Measurements from ENCODE around the gene SNORC.

Gene SNORC

GRCh38 chr2:232886632-232887031 lies 16.6 kb downstream of the SNORC start:
- DNase-seq (ENCODE audit: low read depth): no peak
- H3K4me3 ChIP-seq (ENCODE audit: low read depth, low read length): no peak overlapping the region
- no peak for TF ChIP-seq CTCF (IDR thresholded peaks at IDR 0.05; ENCODE audit: control insufficient read depth, extremely low read depth, insufficient read depth)

DNA sequence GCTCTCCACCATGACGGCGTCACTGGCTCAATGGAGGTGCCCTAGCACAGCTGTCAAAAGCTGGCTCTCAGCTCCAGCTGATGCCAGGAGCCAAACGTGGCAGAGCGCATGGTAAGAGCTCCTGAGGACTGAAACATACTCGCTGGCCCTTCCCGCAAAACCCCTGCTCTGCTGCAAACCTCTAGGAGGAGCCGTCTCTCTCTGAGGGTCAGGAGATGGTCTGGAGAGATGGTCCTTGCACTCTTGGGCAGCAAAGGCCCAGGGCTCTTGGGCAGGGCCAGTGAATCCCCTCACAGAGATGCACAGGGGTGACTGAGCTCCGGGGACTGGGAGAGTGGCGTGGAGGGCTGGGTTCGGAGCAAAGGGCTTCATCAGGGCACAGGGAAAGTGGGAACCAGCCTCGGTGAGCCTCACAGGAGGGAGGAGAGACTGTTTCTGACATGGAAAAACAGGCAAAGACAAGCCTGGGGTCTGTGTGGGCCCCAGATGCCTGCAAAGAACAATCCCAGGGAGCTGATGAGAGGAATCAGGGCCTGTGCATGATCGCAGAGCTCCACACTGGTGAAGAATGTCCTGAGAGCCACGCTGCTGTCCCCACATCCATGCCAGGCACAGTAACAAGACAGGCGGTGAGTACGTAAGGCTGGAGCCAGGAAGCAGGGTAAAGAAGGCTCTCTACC lies 17.2 kb downstream of the SNORC start:
- no peak for DNase-seq (ENCODE audit: low read depth)
- TF ChIP-seq CTCF (IDR thresholded peaks at IDR 0.05; ENCODE audit: control insufficient read depth, extremely low read depth, insufficient read depth): no peak

DNA sequence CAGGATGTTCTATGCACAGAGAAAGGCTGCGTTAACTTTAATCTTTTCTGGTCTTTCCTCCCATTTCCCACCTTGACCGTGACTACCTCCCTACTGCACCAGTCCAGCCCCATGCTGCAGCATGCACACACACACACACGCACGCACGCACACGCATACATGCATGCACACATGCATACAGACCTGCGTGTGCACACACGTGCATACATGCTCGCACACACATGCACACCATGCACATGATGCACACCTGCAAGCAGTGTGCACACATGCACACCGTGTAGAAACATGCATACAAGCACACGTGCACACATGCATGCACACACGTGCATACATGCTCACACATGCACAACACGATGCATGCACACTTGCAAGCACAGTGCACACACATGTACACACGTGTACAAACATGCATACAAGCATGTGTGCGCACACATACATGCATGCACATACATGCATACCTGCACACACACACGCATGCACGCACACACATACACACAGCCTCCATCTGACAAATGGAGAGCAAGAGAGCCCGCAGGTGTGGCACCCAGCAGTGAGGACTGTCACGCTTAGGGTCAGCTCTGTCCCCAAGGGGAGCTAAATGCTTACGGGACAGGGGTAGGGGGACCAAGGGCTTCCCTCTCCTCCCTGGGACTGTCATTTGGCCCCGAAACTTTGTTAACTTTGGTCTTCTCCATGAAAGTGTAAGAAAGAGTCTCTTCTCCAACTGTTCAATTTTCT lies 18.2 kb downstream of the SNORC start:
- no peak for DNase-seq (ENCODE audit: low read depth)
- no peak overlapping the region for H3K4me3 ChIP-seq (ENCODE audit: low read depth, low read length)
- TF ChIP-seq CTCF (IDR thresholded peaks at IDR 0.05; ENCODE audit: control insufficient read depth, extremely low read depth, insufficient read depth): no peak

More for the DNA sequence above, 17.2 kb downstream of the SNORC start:
- no peak overlapping the region for H3K4me3 ChIP-seq (ENCODE audit: low read depth, low read length)

GRCh38 chr2:232888839-232889529 lies 18.9 kb downstream of the SNORC start:
- DNase-seq (ENCODE audit: low read depth): no peak
- H3K4me3 ChIP-seq (ENCODE audit: low read depth, low read length): no peak overlapping the region
- TF ChIP-seq CTCF (IDR thresholded peaks at IDR 0.05; ENCODE audit: control insufficient read depth, extremely low read depth, insufficient read depth): no peak

DNA sequence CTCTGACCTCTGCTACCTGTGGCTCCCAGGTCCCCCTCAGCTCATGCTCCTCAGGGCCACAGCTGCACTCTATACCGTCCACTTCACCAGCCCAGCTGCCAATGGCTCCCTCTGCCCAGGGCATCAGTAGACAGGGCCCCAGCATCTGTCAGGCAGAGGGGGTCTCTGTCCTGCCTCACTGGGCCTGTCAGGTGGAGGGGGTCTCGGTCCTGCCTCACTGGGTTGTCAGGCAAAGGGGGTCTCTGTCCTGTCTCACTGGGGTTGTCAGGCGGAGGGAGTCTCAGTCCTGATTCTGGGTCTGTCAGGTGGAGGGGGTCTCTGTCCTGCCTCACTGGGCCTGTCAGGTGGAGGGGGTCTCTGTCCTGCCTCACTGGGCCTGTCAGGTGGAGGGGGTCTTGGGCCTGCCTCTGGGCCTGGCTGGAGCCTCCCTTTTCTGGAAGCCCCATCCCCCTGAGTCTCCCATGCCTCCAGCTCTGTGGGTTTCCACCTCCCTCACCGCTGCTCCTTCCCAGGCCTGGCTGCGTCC lies 19.9 kb downstream of the SNORC start:
- H3K4me3 ChIP-seq (ENCODE audit: low read depth, low read length): peak overlapping the region; percentile 63
- no peak for TF ChIP-seq CTCF (IDR thresholded peaks at IDR 0.05; ENCODE audit: control insufficient read depth, extremely low read depth, insufficient read depth)
- no peak for DNase-seq (ENCODE audit: low read depth)

- no peak for TF ChIP-seq CTCF (IDR thresholded peaks at IDR 0.05; ENCODE audit: control insufficient read depth, extremely low read depth, insufficient read depth)
- H3K4me3 ChIP-seq (ENCODE audit: low read depth, low read length): peak overlapping the region; percentile 63
- DNase-seq (ENCODE audit: low read depth): no peak
Observed at GRCh38 chr2:232890536-232890895, 20.5 kb downstream of the SNORC start.

Data from LNCaP clone FGC (cell line).